Activated T-helper 2 cell treated with anti-CD3 and anti-CD28 coated beads, Interferon-gamma antibody, Interleukin-2, Interleukin-4, amounts not matched to agents 10 μg/mL and 5 μg/mL and 100 μg/mL, durations not matched to agents 14 hours and 24 hours and 36 hours (primary cell): Measurements from ENCODE around the gene ATP1B3. TPM values are rescaled to one million over a fixed set of nuclear protein-coding genes. Genes with fewer than 3 reads are reported as not detected.

Source experiments
- DNase-seq: peaks from one replicate; pipeline ENCODE4 v3.0.0; 2021; ENCODE audit warnings: low spot score
- H3K27ac Mint-ChIP-seq: one replicate; pipeline ENCODE4 v1.8.0; 2021; ENCODE audit warnings: mixed read lengths
- H3K27me3 Mint-ChIP-seq: one replicate; pipeline ENCODE4 v1.8.0; 2021; ENCODE audit warnings: low read depth, mixed read lengths
- H3K36me3 Mint-ChIP-seq: one replicate; pipeline ENCODE4 v1.8.0; 2021; ENCODE audit warnings: low read depth, mixed read lengths
- H3K4me1 Mint-ChIP-seq: one replicate; pipeline ENCODE4 v1.8.0; 2021; ENCODE audit warnings: low read depth, mixed read lengths
- H3K4me3 Mint-ChIP-seq: one replicate; pipeline ENCODE4 v1.8.0; 2021; ENCODE audit warnings: low read depth, mild to moderate bottlenecking, moderate library complexity, mixed read lengths
- H3K9me3 Mint-ChIP-seq: one replicate; pipeline ENCODE4 v1.8.0; 2021; ENCODE audit warnings: mixed read lengths
- intact Hi-C: fragments of 100-400 bp; cut with micrococcal nuclease; formaldehyde crosslinking; loops from one replicate; pipeline ENCODE4 v1.15.1; 2023
- total RNA-seq: library from RNA; stranded (reverse); gene quantifications from 2 replicates; pipeline ENCODE4 v1.2.3, GENCODE V29; 2022

The ATP1B3 gene
- total RNA-seq = 206 and 217 TPM in 2 replicates

DNA sequence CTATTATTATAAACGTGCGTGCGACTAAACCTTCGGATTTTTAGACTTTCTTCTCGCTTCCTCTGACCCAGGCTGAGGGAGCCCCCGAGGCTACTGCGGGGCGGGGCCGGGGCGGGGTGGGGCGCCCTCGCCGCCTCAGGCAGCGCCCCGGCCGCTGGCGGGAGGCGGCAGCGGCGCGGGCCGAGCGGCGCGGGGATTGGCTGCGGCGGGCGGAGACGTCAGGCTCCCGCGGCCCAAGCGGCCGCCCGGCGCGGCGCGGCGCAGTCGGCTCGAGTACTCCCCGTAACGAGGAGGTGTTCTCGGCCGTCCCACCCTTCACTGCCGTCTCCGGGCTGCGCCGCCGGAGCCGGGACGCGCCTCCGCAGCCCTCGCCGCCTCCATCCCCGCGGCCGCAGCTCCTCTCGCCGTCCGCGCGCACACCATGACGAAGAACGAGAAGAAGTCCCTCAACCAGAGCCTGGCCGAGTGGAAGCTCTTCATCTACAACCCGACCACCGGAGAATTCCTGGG lies at the start of gene ATP1B3:
Gene ATP1B3, plus strand, starts transcription at position 263 of the 510 bp plus-strand sequence. Its CDS starts 159 bp downstream, at position 422.
- Mint-ChIP-seq H3K36me3 (peaks cover 37% of the 10 kb centered on the region), H3K9me3 (no peaks in the 10 kb centered on the region), H3K27ac (peak within 1 kb of the TSS; percentile 95), H3K4me1 (peaks cover 31% of the 10 kb centered on the region), H3K27me3 (no peaks in the 10 kb centered on the region), H3K4me3 (peak within 1 kb of the TSS; percentile 92)
- intact Hi-C loops = loop anchor here (1.0 to 10.0 kb wide), 8 partner anchors 14 to 846 kb away; partner anchors contain the start of genes RASA2, RNF7 and TRPC1
- peak; percentile 82 for DNase-seq

DNA sequence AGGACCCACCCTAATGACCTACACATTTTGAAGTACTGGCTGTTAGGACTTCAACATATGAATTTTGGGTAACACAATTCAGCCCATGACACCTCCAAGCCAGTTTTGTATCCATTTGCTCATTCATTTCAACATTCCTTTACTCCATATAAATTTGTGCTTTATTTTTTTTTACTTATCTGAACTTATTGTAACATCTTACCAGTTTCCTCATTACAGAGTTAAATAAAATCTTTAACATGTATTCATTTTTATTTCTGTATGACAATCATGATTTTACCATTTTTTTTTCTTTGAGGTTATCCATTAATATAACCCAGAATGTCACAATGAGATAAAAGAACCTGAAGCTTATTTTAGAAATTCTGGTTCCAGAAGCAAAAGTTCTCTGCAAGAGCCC lies 48.0 kb upstream of the ATP1B3 start:
- intact Hi-C loops = no loop called here
- no peak overlapping the region for H3K27ac Mint-ChIP-seq
- H3K27me3 Mint-ChIP-seq = peaks cover 4% of the 10 kb centered on the region
- no peak for DNase-seq
- H3K9me3 Mint-ChIP-seq = no peaks in the 10 kb centered on the region
- no peak overlapping the region for H3K4me3 Mint-ChIP-seq
- no peaks in the 10 kb centered on the region for H3K4me1 Mint-ChIP-seq
- H3K36me3 Mint-ChIP-seq = no peaks in the 10 kb centered on the region

DNA sequence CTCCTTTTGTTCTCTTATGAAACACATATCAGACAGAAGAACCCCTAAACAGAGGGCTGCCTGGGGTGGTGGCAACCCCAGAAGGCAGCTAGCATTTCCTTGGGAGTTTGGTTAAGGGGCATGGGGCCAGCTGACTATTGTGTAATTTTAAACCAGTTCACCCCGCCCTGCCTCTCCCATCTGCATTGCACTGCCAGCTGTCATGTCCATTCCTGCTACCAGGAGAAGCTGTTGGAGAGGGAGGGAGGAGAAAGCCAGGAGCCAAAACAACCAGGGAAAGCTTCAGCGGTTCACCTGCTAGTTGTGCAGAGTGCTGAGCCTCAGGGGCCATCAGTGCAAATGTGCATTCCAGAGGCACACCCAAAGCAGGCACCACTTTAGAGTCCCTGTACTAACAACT lies 47.6 kb upstream of the ATP1B3 start:
- H3K4me3 Mint-ChIP-seq = no peak overlapping the region
- H3K9me3 Mint-ChIP-seq = no peaks in the 10 kb centered on the region
- DNase-seq = no peak
- intact Hi-C loops = no loop called here
- no peaks in the 10 kb centered on the region for H3K4me1 Mint-ChIP-seq
- peaks cover 4% of the 10 kb centered on the region for H3K27me3 Mint-ChIP-seq
- H3K27ac Mint-ChIP-seq = no peak overlapping the region
- no peaks in the 10 kb centered on the region for H3K36me3 Mint-ChIP-seq

DNA sequence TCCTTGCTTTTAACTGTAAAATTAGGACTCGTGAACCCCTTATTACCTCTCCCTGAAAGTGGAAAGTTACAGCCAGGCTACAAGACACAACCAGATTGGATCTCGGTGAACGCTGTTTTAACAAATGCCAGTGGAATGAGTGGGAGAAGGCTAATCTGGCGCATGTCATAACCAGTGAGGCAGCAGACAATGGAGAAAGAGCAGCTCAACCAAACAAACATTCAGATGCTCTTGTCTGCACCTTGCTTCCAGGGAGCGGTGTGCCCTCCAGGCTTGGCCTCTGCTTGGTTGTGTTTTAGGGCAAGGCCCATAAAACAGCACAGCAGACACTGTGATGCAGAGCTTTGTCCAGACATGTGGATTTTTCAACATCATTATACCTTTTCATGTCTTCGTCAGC lies 45.9 kb upstream of the ATP1B3 start:
- no peak overlapping the region for H3K27ac Mint-ChIP-seq
- no peaks in the 10 kb centered on the region for H3K36me3 Mint-ChIP-seq
- H3K4me1 Mint-ChIP-seq = no peaks in the 10 kb centered on the region
- no peak for DNase-seq
- H3K27me3 Mint-ChIP-seq = peaks cover 4% of the 10 kb centered on the region
- no peaks in the 10 kb centered on the region for H3K9me3 Mint-ChIP-seq
- intact Hi-C loops = no loop called here
- no peak overlapping the region for H3K4me3 Mint-ChIP-seq

DNA sequence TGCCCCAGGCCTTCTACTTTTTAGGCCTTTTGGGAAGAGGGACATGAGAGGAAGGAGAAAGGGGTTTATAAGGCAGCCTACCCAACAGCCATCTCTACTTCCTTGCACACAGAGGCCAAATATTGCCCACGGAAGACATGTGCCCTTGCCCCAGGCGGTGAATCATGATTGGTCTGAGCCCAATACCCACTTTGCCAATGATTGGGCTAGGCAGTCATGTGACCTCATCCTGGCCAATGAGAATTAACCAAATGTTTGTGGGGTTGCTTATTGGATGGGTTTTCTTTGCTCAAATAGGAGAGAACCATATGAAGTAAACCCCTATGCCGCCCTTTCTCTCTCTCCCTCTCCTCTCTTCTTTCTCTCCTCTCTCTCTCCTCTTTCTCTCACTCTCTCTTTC lies 42.2 kb upstream of the ATP1B3 start:
- DNase-seq = no peak
- H3K9me3 Mint-ChIP-seq = no peaks in the 10 kb centered on the region
- H3K4me3 Mint-ChIP-seq = no peak overlapping the region
- H3K27me3 Mint-ChIP-seq = peaks cover 4% of the 10 kb centered on the region
- intact Hi-C loops = no loop called here
- H3K4me1 Mint-ChIP-seq = no peaks in the 10 kb centered on the region
- H3K27ac Mint-ChIP-seq = no peak overlapping the region
- H3K36me3 Mint-ChIP-seq = no peaks in the 10 kb centered on the region

DNA sequence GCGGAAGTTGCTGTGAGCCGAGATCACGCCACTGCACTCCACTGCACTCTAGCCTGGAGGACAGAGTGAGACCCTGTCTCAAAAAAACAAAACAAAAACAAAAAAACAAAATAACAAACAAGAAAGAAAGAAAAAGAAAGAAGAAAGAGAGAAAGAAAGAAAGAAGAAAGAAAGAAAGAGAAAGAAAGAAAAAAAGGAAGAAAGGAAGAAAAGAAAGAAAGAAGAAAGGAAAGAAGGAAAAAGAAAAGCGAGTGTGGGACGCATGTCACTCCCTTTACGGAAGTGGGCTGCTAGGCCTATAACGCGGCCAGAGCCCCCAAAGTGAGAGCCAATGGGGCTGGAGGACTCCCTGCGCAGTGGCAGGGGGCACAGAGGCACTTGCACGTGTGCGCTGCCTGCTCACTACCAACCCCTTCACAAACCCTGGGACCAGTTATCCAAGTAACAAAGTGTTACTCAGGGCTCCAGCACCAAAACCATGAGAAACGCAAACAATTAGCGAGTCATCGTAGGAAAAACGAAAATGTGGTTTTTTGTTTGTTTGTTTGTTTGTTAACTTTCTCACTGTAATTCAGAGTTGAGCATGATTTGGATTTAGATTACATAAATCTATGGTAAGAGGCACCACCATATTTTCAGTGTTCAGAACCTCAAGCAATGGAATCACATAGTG lies 40.8 kb upstream of the ATP1B3 start:
- H3K4me1 Mint-ChIP-seq = peaks cover 2% of the 10 kb centered on the region
- intact Hi-C loops = no loop called here
- no peak overlapping the region for H3K27ac Mint-ChIP-seq
- no peaks in the 10 kb centered on the region for H3K36me3 Mint-ChIP-seq
- H3K27me3 Mint-ChIP-seq = peaks cover 2% of the 10 kb centered on the region
- no peak overlapping the region for H3K4me3 Mint-ChIP-seq
- DNase-seq = no peak
- no peaks in the 10 kb centered on the region for H3K9me3 Mint-ChIP-seq

DNA sequence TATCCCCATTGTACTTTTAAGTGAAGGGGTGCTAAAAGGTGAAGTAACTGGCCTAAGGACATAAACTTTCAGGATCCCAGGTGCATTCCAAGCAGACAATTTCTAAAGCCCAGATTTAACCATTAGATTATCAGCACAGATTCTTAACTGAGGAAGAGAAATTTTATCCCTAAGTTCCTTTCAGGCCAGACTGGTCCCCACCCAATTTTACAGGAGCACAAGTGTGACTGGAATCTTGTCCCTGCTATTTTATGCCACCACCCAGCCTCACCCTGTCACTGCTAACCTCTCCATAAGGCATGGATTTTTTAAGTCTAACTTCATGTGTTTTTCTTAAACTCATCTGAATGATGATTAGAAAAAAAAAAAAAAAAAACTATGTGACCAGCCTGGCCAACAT lies 37.1 kb upstream of the ATP1B3 start:
- H3K4me3 Mint-ChIP-seq = no peak overlapping the region
- H3K9me3 Mint-ChIP-seq = no peaks in the 10 kb centered on the region
- no peaks in the 10 kb centered on the region for H3K27me3 Mint-ChIP-seq
- no peak overlapping the region for H3K27ac Mint-ChIP-seq
- H3K4me1 Mint-ChIP-seq = peaks cover 9% of the 10 kb centered on the region
- H3K36me3 Mint-ChIP-seq = no peaks in the 10 kb centered on the region
- intact Hi-C loops = no loop called here
- no peak for DNase-seq

DNA sequence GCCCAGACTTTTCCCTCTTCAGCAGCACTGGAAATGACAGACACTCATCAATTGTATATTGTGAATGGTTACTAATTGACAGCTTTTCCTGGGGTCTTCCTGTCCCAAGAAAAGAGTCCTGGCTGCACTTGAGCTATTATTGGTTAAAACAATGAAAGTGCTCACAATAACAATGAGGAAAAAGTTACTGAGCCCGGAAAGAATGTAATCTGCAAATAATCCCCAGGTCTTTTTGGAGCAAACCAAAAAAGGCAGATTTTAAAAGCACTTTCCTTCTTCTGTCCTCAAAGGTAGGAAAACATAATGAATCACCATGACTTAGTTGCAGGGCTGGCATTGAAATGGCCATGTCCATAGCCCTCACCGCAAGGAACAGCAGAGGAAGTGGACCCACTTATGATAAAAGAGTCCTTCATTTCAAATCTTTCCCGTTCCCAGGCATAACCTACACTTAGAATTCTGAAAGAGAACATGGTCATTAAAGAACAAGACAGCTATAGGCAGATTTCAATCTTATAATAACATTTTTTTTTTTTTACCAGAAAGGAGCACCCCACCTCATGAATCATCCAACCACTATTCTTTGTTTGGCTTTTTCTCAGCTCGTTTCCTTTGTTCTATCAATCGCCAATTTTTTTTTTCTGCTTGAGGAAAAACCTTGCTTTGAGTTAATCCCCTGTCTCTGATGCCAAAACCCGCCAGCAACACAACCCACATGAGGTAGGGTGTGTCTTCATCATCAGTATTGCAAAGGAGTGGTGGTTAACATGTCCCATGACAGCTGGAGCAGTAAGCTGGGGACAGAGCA lies 35.5 kb upstream of the ATP1B3 start:
- H3K4me3 Mint-ChIP-seq = no peak overlapping the region

DNA sequence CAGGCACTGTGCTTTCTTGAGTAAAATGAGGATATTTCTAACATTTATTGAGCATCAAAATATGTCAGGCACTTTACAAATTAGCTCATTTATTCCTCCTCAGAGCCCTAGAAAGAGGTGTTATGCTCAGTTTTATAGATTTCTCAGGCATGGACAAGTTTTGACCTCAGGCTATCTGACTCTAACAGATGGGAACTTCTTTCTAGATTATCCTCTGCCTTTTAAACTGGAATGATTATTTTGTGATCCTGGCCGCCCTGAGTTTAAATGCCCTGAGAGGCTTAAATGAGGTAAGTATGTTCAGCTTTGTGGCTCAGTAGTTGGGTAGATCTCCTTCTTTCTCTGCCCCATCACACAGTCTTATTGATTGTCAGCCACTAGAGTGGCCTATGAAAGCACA lies 32.3 kb upstream of the ATP1B3 start:
- intact Hi-C loops = no loop called here
- Mint-ChIP-seq H3K36me3 (no peaks in the 10 kb centered on the region), H3K27ac (no peak overlapping the region), H3K4me3 (no peak overlapping the region), H3K4me1 (peaks cover 9% of the 10 kb centered on the region), H3K9me3 (no peaks in the 10 kb centered on the region), H3K27me3 (no peaks in the 10 kb centered on the region)
- DNase-seq = no peak

More for the DNA sequence above, 35.5 kb upstream of the ATP1B3 start:
- Mint-ChIP-seq H3K27me3 (no peaks in the 10 kb centered on the region), H3K27ac (no peak overlapping the region), H3K36me3 (no peaks in the 10 kb centered on the region), H3K9me3 (no peaks in the 10 kb centered on the region), H3K4me1 (peaks cover 9% of the 10 kb centered on the region)
- no peak for DNase-seq
- intact Hi-C loops = no loop called here

DNA sequence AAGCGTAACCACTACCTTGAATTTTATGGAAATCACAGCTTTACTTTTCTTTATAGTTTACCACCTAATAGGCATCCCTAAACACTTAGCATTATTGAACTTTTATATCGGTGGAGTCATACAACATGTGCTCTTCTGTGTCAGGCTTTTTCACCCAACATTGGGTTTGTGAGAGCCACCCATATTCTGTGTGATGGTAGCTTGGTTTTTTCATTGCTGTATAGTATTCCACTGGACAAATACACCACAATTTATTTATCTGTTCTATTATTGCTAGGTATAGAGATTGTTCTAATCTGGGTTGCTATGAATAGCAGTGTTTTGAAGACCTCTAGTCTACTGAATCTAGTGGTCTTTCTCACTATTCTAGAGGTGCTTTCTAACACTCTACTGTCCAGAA lies 31.6 kb upstream of the ATP1B3 start:
- Mint-ChIP-seq H3K27me3 (peaks cover 3% of the 10 kb centered on the region), H3K4me1 (peaks cover 9% of the 10 kb centered on the region), H3K27ac (no peak overlapping the region), H3K9me3 (no peaks in the 10 kb centered on the region), H3K36me3 (no peaks in the 10 kb centered on the region), H3K4me3 (no peak overlapping the region)
- no peak for DNase-seq
- intact Hi-C loops = no loop called here

DNA sequence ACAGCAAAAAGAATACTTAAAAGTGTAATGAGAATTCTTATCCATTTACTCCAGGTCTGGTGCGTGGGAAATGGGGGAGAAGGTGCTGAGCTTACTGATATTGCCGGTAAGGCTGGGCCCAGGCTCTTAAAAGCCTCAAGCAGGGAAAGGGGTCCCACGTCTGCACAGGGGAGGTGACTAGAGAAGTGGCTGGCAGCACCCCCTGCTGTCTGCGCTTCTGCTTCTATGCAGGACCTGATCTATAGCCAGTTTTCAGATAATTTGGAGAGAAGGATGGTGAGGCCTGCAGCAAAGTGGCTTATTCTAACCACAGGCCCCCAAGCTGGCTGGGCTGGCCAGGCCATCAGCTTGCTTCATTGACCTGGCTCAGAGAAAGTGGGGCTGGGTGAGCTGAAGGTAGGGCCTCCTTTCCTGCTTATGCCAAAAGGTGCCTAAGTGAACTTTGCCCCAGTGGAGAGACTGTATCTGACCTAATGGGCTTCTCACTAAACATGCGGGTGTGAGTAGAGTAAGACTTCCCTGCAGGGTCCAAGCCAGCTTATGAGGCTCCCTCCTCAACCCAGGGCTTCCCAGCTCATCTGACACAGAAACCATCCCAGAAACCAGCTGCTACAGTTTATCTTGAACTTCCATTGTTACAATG lies 30.9 kb upstream of the ATP1B3 start:
- peaks cover 9% of the 10 kb centered on the region for H3K4me1 Mint-ChIP-seq
- intact Hi-C loops = no loop called here
- no peaks in the 10 kb centered on the region for H3K36me3 Mint-ChIP-seq
- H3K27ac Mint-ChIP-seq = no peak overlapping the region
- H3K4me3 Mint-ChIP-seq = no peak overlapping the region
- H3K27me3 Mint-ChIP-seq = peaks cover 3% of the 10 kb centered on the region
- H3K9me3 Mint-ChIP-seq = no peaks in the 10 kb centered on the region
- DNase-seq = no peak

DNA sequence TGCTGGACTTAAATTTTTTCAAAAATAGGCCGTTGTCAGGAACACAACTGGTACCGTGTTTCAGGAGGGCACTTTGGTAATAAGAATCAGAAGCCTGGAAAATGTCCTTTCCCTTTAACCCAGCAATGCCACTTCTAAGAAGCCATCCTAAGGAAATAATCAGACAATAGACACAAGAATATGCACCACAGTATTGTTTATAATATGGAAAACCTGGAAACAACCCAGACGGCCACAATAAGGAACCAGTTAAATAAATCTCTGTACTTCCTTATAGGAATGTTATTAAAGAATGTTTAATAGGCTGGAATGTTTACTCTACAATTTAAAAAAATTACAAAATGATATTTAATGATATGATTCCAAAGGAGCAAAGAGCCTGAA lies 30.4 kb upstream of the ATP1B3 start:
- peaks cover 3% of the 10 kb centered on the region for H3K27me3 Mint-ChIP-seq

More for the DNA sequence above, 30.4 kb upstream of the ATP1B3 start:
- intact Hi-C loops = no loop called here
- H3K4me1 Mint-ChIP-seq = peaks cover 4% of the 10 kb centered on the region
- no peaks in the 10 kb centered on the region for H3K36me3 Mint-ChIP-seq
- no peaks in the 10 kb centered on the region for H3K9me3 Mint-ChIP-seq
- no peak for DNase-seq
- no peak overlapping the region for H3K4me3 Mint-ChIP-seq
- no peak overlapping the region for H3K27ac Mint-ChIP-seq
